Measurements from ENCODE around the gene COPS2. TPM values are rescaled to one million over a fixed set of nuclear protein-coding genes. Genes with fewer than 3 reads are reported as not detected.

Gene COPS2
- total RNA-seq, 2 donors from 2014 or later, result 34.4 to 38.2 TPM

DNA sequence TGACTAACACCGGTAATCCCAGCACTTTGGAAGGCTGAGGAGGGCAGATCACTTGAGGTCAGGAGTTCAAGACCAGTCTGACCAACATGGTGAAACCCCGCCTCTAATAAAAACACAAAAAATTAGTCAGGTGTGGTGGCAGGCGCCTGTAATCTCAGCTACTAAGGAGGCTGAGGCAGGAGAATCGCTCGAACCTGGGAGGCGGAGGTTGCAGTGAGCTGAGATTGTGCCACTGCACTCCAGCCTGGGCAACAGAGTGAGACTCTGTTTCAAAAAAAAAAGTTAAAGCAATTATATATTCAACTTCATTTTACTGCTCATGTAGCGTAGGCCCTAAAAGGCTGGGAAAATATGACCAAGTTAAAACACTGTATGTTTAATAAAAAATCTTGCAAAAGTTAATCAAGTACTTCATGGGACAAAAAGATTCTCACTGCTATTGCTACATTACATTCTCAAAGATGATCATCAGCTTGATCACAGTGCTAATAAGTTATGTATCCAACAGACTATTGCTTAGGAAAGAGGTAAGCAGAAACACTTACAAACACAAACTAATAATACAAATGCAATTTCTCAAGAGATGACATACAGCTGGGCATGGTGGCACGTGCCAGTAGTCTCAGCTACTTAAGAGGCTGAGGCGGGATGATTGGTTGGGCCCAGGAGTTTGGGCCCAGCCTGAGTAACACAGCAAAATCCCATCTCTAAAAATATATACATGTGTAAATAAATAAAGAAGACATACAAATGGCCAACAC lies 2.7 kb downstream of the COPS2 start:
- peaks cover 0 to 44% of the 10 kb centered on the region in 2 donors for H3K4me1 ChIP-seq
- no peaks in the 10 kb centered on the region for H3K9me3 ChIP-seq
- no peak for TF ChIP-seq CTCF (IDR thresholded peaks at IDR 0.05)
- no peaks in the 10 kb centered on the region for H3K36me3 ChIP-seq
- DNase-seq (ENCODE audit: low spot score), result no peak
- H3K4me3 ChIP-seq, result no peak overlapping the region
- no peaks in the 10 kb centered on the region for H3K27me3 ChIP-seq
- no peak overlapping the region for H3K27ac ChIP-seq

GRCh38 chr15:49151831-49152230 lies 3.6 kb downstream of the COPS2 start:
- Histone ChIP-seq H3K4me3 (no peak overlapping the region), H3K4me1 (peaks cover 0 to 41% of the 10 kb centered on the region in 2 donors)
- no peak for TF ChIP-seq CTCF (IDR thresholded peaks at IDR 0.05)

DNA sequence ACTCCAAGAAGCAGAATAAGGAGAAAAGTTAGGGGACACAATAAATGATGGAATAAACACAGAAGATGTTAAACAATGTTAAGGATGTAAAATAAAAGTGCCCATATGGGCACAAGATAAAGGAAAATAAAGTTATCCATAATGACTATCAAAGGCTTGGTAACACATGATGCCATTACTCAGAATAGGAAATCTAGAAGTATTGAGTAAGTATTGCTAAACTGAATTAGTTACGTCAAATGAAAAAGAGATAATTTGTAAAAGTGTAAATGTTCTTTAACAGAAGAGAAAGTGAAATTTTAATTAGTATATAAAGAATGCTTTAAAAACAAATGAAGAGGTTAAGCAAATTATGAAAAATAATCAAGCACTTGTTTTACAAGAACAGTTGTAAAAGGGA lies 6.7 kb downstream of the COPS2 start:
- TF ChIP-seq CTCF (IDR thresholded peaks at IDR 0.05), result no peak
- DNase-seq (ENCODE audit: low spot score), result no peak
- H3K27me3 ChIP-seq, result no peaks in the 10 kb centered on the region
- no peak overlapping the region for H3K27ac ChIP-seq
- H3K36me3 ChIP-seq, result no peaks in the 10 kb centered on the region
- no peak overlapping the region for H3K4me3 ChIP-seq
- H3K9me3 ChIP-seq, result no peaks in the 10 kb centered on the region
- peaks cover 0 to 33% of the 10 kb centered on the region in 2 donors for H3K4me1 ChIP-seq

More at GRCh38 chr15:49151831-49152230, 3.6 kb downstream of the COPS2 start:
- Histone ChIP-seq H3K9me3 (no peaks in the 10 kb centered on the region), H3K36me3 (no peaks in the 10 kb centered on the region), H3K27ac (no peak overlapping the region), H3K27me3 (no peaks in the 10 kb centered on the region)
- DNase-seq (ENCODE audit: low spot score), result no peak

DNA sequence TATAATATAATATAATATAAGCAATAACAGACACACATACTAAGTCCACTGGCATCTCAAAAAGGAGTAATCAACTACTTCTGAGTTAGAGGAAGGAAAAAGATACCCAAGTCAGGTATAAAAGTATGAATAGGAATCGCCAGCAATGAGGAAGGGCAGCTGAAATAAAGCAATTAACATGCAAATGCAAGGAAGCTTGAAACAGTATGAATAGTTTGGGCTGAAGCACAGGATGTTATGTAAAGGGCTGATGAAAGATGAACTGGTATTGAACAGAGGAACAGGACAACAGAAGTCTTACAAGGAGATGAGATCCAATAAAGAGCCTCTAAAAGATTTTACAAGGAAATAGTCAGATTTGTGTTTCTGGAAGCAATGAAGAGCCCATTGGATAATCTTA lies 7.1 kb downstream of the COPS2 start:
- Histone ChIP-seq H3K27ac (no peak overlapping the region), H3K4me3 (no peak overlapping the region), H3K4me1 (peaks cover 0 to 29% of the 10 kb centered on the region in 2 donors), H3K36me3 (peaks cover 4% of the 10 kb centered on the region), H3K27me3 (no peaks in the 10 kb centered on the region), H3K9me3 (no peaks in the 10 kb centered on the region)
- no peak for TF ChIP-seq CTCF (IDR thresholded peaks at IDR 0.05)
- DNase-seq (ENCODE audit: low spot score), result no peak

- Histone ChIP-seq H3K4me3 (no peak overlapping the region), H3K27me3 (no peaks in the 10 kb centered on the region), H3K9me3 (no peaks in the 10 kb centered on the region), H3K36me3 (peaks cover 26% of the 10 kb centered on the region), H3K27ac (no peak overlapping the region), H3K4me1 (peaks cover 0 to 27% of the 10 kb centered on the region in 2 donors)
- no peak for DNase-seq (ENCODE audit: low spot score)
- TF ChIP-seq CTCF (IDR thresholded peaks at IDR 0.05), result peak; percentile 38 to 77
These were observed 9.5 kb downstream of the COPS2 start for GRCh38 chr15:49145651-49146609.

All from right atrium auricular region (tissue), 2 donors.